Mucosa of gallbladder (tissue), 1 donor: ENCODE data around the gene KLF3. TPM values are rescaled to one million over a fixed set of nuclear protein-coding genes. Genes with fewer than 3 reads are reported as not detected.

Source experiments
- DNase-seq: peaks from one replicate; pipeline ENCODE4 v3.0.0-alpha.2; 2020; ENCODE audit warnings: low spot score
- total RNA-seq: library from RNA; stranded (reverse); gene quantifications from one replicate; pipeline ENCODE4 v1.2.1, GENCODE V29; 2021
- donor health status: DM: no; HTN: no; CAD: no.

The KLF3 gene
- total RNA-seq, 1 donor from 2014 or later, result 81.0 TPM

GRCh38 chr4:38654273-38654672 lies 9.7 kb upstream of the KLF3 start:
- DNase-seq, result no peak

GRCh38 chr4:38656111-38656510 lies 7.9 kb upstream of the KLF3 start:
- DNase-seq, result no peak

- DNase-seq, result no peak
These were observed 4.7 kb upstream of the KLF3 start for GRCh38 chr4:38659346-38659745.

- no peak for DNase-seq
These were observed 3.2 kb upstream of the KLF3 start for GRCh38 chr4:38660838-38661237.

- DNase-seq, result no peak
These were observed 2.6 kb upstream of the KLF3 start for GRCh38 chr4:38661371-38661770.

- no peak for DNase-seq
These were observed 1.4 kb upstream of the KLF3 start for GRCh38 chr4:38662522-38663089.

- no peak for DNase-seq
These were observed 754 bp upstream of the KLF3 start for GRCh38 chr4:38663090-38663800.

- peak; percentile 46 for DNase-seq
These were observed 855 bp downstream of the KLF3 start for GRCh38 chr4:38664706-38665401.

- DNase-seq, result no peak
These were observed 1.8 kb downstream of the KLF3 start for GRCh38 chr4:38665551-38666411.

GRCh38 chr4:38666766-38667084 lies 2.7 kb downstream of the KLF3 start:
- no peak for DNase-seq

GRCh38 chr4:38667085-38667893 lies 3.3 kb downstream of the KLF3 start:
- DNase-seq, result peak; percentile 94

- DNase-seq, result no peak
These were observed 4.4 kb downstream of the KLF3 start for GRCh38 chr4:38668203-38668971.

- DNase-seq, result peak; percentile 9
These were observed 5.2 kb downstream of the KLF3 start for GRCh38 chr4:38669208-38669607.

- no peak for DNase-seq
These were observed 6.3 kb downstream of the KLF3 start for GRCh38 chr4:38670109-38670901.

- DNase-seq, result no peak
These were observed 7.1 kb downstream of the KLF3 start for GRCh38 chr4:38670939-38671591.

- DNase-seq, result no peak
These were observed 7.6 kb downstream of the KLF3 start for GRCh38 chr4:38671592-38671940.

GRCh38 chr4:38672074-38672396 lies 8.0 kb downstream of the KLF3 start:
- no peak for DNase-seq

- no peak for DNase-seq
These were observed 8.6 kb downstream of the KLF3 start for GRCh38 chr4:38672397-38673129.
